ENCODE measurements around the gene MSH4.
"Not testable (repeated sequence)": the region's sequence is repeated elsewhere in the genome, so short reads cannot be mapped to it uniquely, and the experiment has no call there.

The MSH4 gene

GRCh38 chr1:75908717-75909152, 112.1 kb downstream of the MSH4 start:
- no peak overlapping the region for H3K4me3 ChIP-seq (ENCODE audit: low read depth, low read length)
- TF ChIP-seq CTCF (IDR thresholded peaks at IDR 0.05; ENCODE audit: low read depth, low read length) = no peak

DNA sequence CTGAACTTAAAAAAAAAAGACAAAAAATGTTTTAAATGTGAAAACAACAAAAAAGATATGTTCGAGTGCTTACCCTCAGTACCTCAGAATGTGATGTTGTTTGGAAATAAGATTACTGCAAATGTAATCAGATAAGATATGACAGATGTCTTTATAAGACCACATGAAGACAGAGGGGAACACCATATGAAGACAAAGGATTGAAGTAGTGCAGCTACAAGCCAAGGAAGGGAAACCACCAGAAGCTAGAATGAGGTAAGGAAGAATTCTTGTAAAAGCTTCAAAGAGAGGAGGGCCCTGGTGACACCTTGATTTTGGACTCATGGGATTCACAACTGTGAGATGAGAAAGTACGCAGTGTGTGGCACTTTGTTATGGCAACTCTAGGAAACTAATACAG, 120.2 kb downstream of the MSH4 start:
- no peak overlapping the region for H3K4me3 ChIP-seq (ENCODE audit: low read depth, low read length)
- TF ChIP-seq CTCF (IDR thresholded peaks at IDR 0.05; ENCODE audit: low read depth, low read length) = no peak

DNA sequence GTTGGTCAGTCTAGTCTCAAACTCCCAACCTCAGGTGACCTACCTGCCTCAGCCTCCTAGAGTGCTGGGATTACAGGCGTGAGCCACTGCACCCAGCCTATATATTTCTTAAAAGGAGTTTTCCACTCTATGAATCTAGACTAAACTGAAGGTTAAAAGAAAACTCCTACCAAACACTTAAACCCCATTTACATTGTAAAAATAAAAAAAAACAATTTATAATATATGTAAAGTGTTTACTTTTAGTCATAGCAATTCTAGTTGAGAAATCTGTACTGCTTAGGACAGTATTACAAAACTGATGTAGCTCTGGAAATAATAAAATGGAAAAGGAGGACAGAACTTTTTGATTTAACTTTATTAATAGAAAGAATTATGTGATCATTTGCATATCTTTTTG, 126.0 kb downstream of the MSH4 start:
- TF ChIP-seq CTCF (IDR thresholded peaks at IDR 0.05; ENCODE audit: low read depth, low read length) = no peak
- no peak overlapping the region for H3K4me3 ChIP-seq (ENCODE audit: low read depth, low read length)

DNA sequence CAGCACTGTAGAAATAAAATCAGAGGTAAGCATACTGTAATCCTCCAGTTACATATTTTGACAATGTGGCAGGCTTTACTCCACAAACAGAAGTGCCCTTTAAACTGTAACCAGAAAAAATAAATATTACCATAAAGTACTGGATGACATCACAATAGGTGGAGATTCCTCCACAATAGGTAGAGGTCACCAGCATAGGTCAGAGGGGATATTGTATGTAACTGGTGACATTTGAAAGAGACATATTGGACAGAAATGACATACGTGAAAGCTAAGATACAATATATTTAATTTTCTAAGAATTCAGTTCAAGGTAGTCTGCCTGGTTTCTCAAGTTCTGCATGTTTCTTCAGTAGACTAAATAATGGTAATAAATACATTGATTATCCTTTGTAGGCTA, 135.6 kb downstream of the MSH4 start, which contains the start of gene ASB17:
Gene ASB17, minus strand, starts transcription at position 101 of the 400 bp plus-strand sequence. CDS start 113 bp downstream, outside the sequence.
- H3K4me3 ChIP-seq (ENCODE audit: low read depth, low read length) = no peak within 1 kb of the TSS

GRCh38 chr1:75937034-75937433, 140.4 kb downstream of the MSH4 start:
- TF ChIP-seq CTCF (IDR thresholded peaks at IDR 0.05; ENCODE audit: low read depth, low read length) = no peak
- H3K4me3 ChIP-seq (ENCODE audit: low read depth, low read length) = no peak overlapping the region

More for the DNA sequence above, 135.6 kb downstream of the MSH4 start, which contains the start of gene ASB17:
- TF ChIP-seq CTCF (IDR thresholded peaks at IDR 0.05; ENCODE audit: low read depth, low read length) = no peak

GRCh38 chr1:75943037-75943436, 146.4 kb downstream of the MSH4 start:
- not testable (repeated sequence) for H3K4me3 ChIP-seq (ENCODE audit: low read depth, low read length)

GRCh38 chr1:75950176-75950575, 153.5 kb downstream of the MSH4 start:
- H3K4me3 ChIP-seq (ENCODE audit: low read depth, low read length) = no peak overlapping the region
- TF ChIP-seq CTCF (IDR thresholded peaks at IDR 0.05; ENCODE audit: low read depth, low read length) = no peak

- TF ChIP-seq CTCF (IDR thresholded peaks at IDR 0.05; ENCODE audit: low read depth, low read length) = no peak
These were observed 155.3 kb downstream of the MSH4 start for GRCh38 chr1:75952016-75952415.

More at GRCh38 chr1:75952016-75952415, 155.3 kb downstream of the MSH4 start:
- H3K4me3 ChIP-seq (ENCODE audit: low read depth, low read length) = no peak overlapping the region

Measured in WI38 (cell line).